NCI-H345 (cell line): ENCODE measurements around the gene ME3.
A peak's percentile ranks its signal among the peaks of the same experiment; 100 is the strongest.

Source experiments
- DNase-seq: peaks from one replicate; lab custom pipeline; 2025; lab: John Stamatoyannopoulos, UW

The ME3 gene

DNA sequence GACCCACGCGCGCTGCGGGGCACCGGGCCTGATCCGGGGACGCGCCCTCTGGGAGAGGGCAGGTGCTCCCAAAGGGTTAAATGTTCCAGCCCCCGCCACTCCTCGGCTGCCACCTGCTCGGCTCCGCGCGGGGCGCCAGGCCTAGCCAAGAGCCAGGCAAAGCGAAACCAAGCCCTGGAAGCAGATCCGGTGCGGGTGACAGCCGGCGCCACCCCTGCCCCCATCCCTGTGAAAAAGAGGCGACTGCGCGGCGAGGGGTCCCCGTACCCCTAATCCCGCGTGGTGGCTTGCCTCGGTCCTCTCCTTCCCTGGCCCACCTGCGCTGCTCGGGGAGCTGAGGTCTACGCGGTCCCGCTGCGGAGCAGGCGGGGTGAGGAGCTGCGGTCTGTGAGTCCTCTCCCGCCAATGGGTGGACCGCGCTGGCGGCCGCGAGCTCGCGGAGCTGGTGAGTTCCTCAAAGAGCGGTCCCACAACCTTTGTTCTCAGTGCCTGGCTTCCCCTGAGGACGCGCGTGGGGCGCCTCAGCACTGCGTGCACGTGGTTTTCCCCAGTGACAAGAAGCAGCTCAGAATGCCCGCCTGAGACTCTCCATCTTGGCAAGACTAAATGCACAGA is at the start of gene ME3:
ME3 (minus strand) TSS at position 610 of the 615 bp plus-strand sequence.
- DNase-seq = peak; percentile 69

DNA sequence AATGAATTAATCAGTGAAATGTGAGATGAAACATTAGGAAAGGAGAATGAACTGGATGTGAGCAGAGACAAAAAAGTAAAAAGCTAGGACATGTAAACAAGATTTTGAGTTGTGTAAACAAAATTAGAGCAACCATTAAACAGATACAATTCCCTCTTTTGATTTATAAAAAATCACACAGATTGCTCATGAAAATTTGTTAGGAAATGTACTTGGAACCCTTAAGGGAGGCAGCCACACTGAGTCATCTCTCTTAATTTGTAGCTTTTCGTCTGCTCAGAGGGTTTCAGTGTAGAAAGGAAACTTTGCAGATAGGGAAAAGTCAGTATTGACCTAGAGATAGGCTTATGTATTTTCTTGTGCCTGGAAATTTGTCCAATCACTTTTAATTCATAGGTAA is 49.6 kb upstream of the ME3 start:
- DNase-seq = no peak

DNA sequence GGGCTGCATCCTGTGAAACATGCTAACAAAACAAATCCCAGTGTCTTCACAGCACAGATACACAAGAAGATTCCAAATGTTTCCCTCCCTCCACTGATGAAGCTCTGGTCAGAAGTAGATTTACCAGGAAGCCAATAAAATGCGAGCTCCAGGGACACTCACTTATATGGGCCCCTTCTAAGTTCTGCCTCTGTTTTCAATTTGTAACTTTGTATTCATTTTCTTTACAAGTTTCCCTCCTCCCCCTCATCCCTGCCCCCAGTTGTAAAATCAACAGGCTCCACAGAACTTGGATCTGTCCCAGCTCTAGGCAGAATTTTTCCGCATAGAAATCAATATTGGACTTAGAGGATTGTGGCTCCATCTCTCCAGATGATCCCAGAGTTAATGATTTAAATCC is 48.1 kb upstream of the ME3 start:
- DNase-seq = no peak

DNA sequence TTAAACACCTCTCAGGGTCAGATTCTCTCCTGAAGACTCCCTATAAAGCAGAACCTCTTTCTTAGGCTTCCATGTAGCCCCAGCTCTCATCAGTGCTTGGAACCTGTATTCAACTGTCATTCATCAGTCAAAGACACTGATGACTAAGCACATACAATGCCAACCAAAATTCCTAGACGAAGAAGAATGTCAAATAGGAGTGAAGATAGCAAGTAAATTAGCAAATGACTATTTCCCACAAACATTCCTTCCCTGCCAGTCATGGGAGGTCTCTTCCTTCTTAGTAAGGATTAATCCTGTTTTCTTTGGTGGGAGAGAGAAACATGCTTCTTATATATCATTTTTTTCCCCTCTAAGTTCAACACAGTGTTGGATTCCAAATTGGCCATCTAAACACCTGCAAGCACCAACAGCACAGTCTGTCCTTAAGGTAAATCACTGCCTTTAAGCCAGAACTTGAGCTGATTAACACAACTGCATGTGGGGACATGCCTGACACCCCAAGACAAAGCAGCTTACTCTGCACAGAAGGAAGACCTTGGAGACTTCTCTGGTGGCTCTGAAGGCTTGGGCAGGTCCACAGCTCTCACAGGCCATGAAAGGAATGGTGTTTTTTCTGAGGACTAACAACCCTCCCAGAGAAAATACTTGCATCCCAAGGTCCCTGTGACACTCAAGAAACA is 47.5 kb upstream of the ME3 start:
- no peak for DNase-seq

DNA sequence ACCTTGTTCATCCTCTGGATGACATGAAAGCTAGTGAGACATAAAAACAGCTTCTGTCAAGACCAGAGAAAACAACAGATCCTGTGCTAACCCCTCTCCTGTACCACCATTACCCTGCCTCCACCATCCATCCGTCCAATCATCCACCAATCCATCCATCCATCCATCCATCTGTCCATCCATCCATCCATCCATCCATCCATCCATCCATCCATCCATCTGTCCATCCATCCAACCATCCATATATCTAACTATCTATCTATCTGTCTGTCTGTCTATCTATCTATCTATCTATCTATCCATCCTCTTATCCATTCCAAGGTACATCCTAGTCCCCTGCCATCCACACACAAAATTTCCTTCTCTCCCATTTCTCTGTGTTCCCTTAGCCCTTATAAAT is 46.6 kb upstream of the ME3 start:
- DNase-seq = no peak

DNA sequence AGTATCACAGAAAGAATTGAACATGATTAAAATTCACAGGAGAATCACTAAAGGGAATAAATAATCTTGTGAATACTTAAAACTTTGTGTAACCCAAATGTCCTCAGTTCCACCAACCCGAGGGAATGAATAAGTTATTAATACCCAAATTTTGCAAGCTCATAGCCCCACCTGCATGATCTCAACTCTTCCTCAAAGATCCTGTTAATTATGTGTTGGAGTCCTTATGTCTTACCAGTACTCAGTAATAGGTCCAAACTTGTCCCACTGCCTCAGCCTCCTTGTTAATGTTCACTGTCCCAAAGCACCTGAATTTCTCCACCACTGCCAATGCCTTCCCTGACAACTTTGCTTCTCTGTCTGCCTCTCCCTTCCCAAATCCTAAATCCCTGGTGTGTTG is 46.1 kb upstream of the ME3 start:
- no peak for DNase-seq

DNA sequence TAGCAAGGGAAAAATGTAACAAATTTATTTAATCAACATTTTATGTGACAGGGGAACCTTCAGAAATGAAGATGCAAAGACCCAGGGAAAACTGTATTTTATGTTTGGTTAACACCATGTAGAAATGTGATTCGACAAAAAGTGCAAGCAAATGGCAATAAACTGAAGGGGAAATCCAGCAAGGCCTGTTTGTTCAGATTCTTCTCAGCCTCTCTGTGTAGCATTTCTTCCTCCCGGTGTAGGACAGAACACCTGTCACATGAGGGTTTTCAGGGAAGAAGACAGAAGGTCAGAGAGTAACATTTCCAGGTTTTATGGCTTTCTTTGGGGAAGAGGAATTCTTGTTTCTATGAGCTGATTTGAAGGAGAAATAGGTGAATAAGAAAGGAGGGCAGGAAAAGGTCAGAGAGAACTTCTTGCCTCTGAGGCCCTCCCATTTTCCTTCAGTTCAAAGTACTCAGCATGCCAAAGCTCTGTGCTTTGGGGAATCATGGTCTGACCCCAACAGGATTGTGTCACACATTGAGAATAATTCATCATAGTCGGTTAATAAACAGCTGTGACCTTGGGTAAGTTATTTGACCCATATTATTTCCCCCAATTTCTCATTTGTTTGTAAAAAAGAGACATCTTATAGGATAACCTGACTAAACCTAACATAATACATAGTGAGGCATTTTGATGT is 45.5 kb upstream of the ME3 start:
- no peak for DNase-seq

DNA sequence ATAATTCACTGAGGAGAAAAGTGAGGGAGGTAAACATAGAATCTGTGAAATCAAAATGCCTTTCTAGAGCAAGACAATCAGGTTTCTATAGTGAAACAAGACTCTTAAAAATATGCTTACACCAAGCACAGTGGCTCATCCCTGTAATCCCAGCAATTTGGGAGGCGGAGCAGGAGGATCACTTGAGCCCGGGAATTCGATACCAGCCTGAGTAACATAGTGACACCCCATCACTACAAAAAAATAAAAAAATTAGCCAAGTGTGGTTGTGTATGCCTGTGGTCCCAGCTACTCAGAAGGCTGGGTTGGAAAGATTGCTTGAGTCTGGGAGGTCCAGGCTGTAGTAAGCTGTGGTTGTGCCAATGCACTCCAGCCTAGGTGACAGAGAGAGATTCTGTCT is 43.2 kb upstream of the ME3 start:
- DNase-seq = no peak

DNA sequence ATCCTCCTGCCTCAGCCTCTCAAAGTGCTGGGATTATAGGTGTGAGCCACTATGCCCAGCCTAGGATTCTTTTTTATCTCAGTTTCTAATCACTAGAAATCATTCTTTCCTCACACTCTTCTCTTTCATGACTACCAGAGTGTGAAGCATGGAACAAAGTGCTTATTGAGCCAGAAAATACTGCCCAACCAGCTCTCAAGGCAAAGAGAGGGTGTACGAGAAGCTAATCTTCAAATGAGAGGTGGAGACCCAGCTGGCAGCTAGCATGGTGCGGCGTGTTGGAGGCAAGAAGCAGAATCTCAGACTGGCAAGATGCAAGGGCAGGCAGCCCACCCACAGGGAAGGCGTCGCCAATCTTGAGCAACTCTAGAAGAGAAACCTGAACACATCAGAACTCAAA is 41.1 kb upstream of the ME3 start:
- DNase-seq = no peak

DNA sequence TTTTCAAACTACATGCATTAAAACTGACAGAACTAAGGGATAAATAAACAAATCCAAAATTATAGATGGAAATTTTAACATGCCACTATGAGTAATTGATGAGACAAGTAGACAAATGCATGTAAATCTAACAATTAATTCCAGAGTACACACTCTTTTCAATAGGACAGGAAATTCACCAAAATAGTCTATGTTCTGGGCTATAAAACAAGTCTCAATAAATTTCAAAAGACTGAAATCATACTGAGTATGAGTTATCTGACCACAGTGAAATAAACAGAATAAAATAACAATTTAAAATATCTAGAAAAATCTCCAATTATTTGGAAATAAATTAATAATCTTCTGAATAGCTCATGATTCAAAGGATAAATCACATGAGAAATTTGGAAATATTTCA is 38.5 kb upstream of the ME3 start:
- no peak for DNase-seq

DNA sequence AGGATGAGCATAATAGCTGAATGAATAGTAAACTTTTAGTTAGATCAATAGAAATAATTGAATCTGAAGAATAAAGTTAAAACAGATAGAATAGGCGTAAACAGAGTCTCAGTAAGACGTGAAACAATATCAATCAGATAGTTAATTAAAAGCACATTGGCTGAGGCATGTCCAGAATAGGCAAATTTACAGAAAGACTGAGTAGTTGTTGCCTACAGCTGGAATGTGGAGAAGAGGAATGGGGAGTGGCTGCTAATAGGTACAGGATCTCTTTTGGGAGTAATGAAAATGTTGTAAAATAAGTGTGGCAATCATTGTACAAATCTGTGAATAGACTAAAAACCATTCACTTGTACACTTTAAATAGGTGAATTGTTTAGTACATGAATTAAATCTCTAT is 36.3 kb upstream of the ME3 start:
- no peak for DNase-seq

DNA sequence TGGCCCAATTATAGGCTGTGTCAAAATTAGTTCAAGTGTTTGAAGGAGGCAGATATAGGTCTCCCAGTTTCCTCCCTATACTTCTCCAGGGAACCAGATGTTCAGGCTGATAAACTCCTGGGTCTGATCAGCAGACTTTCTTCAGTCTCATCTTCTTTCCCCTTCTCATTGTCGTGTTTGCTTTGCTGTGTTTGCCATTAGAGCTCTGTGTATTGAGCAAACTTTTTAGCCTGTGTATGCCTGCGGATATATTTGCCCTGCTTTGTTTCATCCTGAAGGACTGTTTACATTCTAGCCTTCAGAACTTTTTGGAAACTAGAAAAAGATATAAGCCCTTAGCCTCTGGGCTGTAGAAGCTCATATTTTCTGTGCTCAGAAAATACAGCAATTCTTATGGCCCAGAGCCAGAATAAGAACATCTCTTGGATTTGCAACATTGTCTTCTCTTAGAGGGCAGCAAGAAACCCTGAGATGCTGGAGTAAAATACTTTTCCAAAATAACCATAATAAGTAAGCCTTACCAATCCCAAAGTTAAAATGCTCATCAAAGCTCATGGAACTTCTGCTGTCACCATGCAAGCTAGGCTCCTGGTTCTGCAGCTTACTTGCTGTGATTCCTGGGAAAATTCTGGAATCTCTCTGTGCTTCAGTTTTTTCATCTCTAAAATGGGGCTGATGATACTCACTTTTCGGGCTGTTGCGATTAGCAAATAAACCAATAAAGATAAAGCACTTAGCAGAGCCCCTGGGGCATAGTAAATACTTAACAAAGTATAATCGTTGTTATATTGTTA is 34.1 kb upstream of the ME3 start:
- no peak for DNase-seq

DNA sequence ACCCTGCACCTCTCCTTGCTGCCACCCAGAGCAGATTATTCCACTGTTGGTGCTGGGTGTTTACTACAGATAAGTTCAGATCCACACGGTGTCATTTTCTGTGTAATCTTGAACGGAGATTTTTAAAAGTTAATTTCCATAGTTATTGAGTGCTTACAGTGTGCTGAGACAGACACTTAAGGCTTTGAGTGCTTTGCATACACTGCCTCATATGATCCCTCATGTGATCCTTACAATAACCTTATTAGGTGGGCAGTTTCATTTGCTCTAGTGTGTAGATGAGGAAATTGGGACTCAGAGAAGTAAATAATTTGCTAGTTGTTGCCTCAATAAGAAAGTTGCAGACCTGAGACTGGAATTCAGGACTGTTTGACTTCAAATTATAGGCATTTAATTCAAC is 32.3 kb upstream of the ME3 start:
- DNase-seq = no peak

DNA sequence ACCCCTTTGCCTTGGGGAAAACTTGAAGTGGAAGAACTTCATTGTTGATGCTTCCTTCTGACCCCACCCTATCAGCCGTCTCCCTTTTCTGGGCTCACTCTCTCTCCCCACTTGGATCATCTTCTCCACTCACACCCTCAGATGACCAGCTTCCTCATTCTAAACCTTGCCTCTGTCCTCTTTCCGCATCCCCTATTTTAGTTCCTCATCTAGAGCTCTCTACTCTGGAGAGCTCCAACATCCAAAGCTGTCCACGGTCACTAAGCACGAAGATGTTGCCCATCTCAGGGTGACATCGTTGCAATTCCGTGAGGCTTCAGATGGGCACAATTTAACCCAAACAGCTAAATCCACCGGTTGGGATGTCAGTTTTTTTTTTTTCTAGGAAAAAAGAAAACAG is 31.6 kb upstream of the ME3 start:
- DNase-seq = no peak

DNA sequence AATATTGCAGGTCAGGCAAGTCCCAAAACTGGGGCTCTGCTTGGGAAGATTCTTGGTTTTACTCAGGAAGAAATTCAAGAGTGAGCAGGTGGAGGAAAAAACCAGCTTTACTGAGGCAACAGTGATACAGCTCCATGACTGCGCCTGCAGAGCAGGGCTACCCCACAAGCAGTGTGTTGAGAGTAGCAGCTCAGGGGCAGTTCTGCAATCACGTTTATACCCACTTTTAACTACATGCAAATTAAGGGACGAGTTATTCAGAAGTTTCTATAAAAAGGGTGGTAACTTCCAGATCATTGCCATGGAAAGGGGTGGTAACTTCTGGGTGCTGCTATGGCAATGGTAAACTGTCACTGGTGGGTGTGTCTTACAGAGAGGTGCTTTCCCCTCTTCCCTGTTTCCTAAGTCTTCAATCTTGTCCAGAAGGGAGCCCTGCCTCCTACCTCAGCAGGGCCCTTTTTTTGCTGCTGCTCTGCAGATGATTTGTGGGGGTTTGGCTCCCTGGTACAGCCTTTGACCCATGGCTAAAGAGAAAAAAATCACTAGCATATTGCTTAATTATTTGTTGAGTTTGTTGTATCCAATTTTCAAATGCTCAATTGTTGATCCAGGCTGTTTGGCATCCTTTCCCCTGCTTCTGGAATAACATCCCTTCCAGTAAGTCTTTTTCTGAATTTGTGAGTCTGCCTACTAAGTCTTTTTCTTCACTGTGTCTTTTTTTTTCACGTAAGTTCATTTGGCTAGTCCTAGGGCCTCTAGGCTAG is 30.0 kb upstream of the ME3 start:
- DNase-seq = no peak

DNA sequence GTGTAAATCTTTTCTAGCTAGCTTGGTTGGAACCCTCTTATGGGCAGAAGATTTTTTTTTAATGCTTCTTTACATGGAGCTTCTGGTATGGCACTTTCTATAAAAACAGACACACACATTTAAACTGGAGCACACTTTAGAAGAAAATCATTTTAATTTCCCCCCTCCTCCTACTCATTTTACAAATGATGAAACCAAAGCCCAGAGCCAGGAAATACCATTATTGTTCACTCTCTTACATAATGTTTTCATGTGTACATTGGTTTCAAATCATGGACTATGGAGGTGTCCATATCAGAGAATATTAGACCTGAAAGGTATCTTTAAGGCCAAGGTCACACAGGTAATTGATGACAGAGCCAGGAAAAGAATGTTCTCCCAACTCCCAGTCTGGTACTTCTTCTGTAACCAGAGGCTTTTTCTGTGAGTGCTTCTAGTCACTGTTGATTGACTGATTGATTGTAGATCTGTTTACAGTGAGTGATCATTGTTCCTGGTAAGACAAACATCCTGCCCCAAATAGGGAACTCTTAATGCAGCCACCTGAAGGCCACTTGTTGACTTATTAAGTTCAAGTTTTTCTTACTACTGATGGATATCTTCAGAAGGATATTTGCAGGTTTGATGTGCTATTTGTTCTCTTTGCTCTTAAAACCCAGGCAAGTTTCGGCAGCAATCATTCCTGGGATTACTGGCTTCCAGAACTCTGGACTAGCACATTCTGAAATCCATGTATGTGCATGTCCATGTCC is 26.8 kb upstream of the ME3 start:
- no peak for DNase-seq

DNA sequence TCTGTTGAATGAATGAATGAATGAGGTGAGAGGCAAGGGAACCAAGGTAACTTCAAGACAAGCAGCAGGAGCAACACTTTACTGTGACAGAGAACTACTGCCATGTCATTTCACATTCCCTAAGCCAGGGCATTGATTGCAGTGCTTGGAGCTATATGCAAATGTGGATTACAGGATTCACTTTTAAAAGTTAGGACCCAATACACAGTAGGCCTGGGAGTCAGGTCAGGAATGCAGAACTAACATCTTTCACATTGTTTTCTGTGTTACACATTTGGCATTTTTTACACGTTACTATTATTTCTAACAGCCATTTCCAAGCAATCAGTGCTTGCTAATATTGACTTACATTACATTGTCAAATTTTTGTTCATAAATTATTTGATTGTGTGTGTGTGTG is 26.2 kb upstream of the ME3 start:
- DNase-seq = no peak

DNA sequence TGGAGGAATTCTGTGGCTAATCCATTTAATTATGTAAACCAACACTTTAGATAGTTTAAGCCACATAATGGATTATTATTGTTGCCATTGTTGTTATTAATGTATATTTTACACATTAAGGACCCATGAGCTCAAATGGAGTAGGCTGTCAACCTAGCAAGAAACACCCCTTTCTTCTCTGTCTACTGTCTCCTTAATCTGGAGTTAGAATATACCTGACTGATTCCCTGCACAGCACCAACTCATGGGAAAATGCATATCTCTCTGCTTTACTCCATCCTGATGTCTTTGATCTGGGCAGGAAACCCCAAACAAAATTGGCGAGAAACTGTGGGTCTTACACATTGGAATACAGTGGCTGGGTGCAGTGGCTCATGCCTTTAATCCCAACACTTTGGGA is 24.0 kb upstream of the ME3 start:
- no peak for DNase-seq

DNA sequence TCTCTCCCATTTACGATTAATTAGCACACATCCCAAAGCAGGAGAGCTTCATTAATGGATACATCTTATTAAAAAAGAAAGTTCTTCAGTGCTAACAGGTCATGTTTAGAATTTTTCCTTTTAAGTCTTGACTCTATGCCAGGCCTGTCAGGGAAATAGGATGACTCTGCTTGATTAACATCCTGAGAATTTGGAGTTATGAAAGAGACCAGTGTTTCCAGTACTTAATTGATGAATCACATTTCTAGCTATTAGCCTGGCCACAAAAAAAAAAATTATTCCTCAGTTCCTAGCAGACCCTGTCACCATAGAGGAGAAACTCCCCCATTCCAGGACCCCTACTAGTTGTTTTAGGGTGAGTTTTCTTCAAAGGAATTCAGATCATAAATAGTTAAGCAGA is 23.6 kb upstream of the ME3 start:
- DNase-seq = no peak

DNA sequence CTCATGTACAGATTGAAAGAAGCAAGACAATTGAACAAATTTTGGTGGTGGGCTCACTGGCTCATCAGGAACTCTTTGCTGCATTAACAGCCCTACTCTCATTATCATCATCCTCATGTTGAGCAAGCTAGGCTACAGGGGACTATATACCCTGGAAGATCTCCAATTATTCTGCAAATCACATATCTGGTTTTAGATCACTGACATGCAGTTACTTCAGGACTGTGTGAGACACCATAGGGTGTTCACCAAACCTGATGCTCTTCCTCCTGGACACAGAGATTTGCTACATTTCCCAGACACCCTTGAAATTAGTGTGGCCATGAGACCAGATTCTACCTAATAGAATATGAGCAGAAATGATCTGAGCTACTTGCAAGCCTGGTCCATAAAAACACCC is 23.0 kb upstream of the ME3 start:
- no peak for DNase-seq

DNA sequence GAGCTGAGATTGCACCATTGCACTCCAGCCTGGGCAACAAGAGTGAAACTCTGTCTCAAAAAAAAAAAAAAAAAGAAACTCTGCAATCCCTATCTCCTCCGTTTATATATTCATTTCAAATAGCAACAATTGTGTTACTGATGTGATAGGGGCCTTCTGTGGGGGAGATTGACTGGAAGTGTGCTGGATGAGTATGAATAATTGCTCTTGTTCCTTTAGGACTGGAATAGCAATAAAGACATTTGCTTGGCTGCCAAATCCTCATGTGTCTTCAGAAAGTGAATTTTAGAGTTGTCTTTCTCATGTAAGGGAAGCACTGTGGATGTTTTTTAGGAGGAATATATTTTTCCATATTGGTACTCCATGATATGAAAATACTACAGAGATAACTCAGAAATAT is 21.1 kb upstream of the ME3 start:
- no peak for DNase-seq
